GM18511 (cell line): ENCODE measurements around the gene XIRP2.

Experiments
- ATAC-seq: cut with Tn5 transposase; IDR thresholded peaks from one replicate; pipeline ENCODE4 v1.9.1; 2021; ENCODE audit warnings: mild to moderate bottlenecking, moderate library complexity; ENCODE audit not compliant: unreplicated experiment

The XIRP2 gene

DNA sequence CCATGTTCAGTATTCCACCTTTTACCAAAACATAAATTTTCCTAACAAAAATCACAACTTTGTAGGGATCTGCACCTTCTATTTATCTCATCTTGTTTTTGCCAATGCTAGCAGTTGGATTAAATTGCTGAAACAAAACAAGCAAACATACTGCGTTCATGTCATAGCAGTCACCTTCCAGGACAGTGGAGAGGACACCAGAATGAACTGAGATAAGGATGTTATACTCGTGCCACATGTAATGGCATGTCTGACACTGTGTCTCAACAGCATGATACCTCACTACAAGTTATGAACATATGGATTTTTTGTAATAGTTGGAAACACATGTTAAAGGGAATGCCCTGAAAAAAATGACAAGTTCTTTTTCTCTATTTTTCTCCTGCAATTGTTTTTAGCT lies 245.3 kb downstream of the XIRP2 start:
- ATAC-seq = no peak

DNA sequence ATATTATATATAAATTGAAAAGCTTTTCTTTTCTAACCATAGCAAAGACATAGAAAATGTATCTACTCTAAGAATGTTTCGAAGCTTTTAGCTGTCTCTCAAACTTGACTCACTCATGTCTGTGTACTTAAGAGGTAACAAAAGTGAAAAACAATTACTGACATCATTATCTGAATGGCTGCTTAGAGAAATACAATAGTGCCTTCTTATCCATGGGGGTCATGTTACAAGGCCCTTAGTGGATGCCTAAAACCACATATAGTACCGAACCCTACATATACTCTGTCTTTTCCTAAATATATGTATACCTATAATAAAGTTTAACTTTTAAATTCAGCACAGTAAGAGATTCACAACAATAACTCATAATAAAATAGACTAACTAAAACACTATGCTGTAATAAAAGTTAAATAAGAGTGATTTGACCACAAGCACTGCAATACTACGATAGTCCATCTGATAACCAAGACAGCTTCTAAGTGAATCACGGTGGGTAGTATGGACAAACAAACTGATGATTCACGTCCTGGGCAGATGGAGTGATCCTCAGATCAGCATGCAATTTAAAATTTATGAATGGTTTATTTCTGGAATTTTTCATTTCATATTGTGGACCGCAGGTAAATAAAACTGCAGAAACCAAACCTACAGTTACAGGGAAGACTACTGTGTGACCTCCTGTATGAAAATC lies 246.2 kb downstream of the XIRP2 start:
- no peak for ATAC-seq

DNA sequence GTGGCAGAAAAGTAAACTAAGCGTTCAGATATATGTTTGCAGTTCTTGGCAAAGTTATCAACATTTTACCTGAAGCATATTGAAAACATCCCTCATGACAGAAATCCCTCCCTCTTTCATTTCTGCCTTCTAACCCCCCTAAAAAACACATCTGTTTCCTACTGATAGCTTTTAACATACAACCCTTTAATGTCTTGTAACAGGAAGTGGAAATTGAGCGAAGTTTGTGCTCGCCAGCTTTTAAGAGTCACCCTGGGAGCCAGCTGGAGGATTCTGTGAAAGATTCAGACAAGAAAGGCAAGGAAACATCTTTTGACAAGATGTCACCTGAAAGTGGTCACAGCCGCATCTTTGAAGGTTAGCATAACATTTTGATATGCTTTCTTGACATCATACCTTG lies 247.4 kb downstream of the XIRP2 start:
- no peak for ATAC-seq

DNA sequence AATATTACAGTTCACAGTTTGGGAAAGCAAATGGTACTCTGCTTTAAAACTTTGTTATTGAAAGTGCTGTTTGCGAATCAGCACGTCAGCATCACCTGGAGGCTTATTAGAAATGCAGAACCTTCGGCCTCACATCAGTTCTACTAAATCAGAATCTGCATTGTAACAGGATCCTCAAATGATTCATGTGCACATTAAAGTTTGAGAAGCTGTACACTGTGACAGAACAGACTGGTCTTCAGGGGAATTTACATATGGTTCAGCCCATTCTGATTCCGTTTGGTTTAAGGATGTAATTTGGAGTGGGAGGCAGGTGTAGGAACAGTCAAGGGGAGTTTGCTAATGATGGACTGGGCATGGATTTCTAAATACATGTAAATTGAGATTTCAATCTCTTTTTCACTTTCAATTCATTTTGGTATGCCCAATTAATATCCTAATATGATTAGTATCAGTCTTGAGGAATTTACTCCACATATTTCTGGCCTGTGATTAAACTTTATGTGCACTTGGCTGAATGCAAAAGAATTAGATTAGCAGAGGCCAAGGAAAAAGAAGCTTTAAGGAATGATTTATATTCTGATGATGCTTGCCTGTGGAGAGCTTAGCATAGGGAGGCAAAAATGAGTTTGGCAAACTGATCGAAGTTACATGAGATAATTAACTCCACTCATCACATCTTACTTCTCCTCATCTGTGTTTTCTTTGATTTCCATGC lies 248.8 kb downstream of the XIRP2 start:
- no peak for ATAC-seq

DNA sequence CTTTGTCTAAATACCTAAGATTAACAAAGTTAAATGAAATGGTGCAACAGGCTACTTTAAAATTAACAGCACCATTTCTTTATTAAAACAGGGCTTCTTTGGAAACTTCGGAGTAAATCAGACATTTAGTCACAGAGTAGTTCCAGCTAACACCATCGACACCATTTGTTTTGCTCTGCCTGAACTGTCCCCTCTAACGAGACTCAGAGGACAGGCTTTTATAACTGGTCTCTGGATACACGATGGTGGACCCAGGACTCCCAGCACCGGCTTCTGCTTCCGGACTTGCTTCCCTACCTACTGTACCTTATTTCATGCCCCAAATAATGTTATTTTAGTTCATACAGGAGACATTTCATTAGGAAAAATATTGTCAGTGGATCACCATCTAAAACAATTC lies 252.1 kb downstream of the XIRP2 start:
- ATAC-seq = no peak

DNA sequence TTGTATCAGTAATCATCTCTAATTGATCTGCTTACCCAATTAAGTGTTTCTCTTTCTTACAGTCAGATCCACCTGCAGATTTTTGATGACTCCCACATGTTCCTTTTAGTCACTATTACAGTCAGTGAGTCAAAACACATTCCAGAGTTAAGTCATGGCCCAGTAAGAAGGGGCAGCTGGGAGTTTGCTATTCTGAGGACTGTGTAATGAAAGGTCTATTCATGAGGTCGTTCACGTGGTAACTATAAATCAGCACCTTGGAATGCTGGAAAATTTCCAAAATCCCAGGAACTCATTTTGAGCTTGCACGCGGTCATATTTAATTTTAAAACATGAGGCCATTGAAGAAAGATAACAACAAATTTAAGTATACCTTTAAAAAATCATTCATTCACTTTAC lies 252.5 kb downstream of the XIRP2 start:
- ATAC-seq = no peak

DNA sequence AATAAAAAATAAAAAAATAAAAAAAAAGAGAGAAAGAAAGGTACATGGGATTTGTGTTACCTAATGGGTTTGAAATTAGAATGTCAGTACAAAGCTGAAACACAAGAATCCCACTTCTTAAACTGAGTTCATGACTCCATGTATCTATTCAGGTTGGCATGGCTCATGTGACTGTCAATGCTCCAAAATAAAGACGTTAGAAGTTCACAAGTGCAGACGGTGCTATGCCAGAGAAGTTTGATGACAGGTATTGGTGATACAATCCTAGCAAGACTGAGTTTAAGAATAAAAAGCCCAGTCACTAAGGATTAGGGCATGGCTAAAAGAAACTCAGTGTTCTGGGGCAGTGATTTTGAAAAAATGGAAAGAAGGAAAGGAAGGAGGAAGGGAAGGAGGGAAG lies 254.3 kb downstream of the XIRP2 start:
- ATAC-seq = no peak

DNA sequence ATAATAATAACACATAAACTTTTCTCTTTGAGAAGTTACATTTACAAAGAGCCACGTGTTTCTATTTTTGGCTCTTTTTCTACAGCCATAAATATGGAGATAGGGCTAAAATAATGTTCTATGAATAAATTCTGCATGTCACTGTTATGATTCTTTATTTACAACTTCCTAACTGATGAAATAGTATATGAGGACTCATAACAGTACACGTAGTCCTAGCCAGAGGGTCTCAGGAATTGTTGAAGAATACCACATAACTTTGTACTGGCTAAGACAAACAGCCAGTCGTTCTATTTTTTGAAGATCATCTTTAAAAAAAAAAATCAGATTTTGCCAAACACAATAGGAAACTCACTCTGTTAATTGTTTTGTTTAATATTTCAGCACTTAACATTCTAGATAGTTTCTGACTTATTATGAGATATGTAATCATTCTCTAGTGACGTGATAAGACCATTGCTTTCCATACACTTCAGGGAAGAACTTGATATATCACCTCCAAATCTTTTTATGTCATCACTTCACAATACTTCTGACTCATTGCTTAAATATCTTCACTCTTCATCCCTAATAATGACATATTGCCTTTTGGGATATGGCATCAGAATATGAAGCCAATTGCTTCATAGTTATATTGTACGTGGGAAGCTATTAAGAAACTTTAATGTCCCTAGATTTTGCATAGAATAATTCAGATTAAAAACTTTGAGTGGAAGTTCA lies 256.1 kb downstream of the XIRP2 start:
- no peak for ATAC-seq

DNA sequence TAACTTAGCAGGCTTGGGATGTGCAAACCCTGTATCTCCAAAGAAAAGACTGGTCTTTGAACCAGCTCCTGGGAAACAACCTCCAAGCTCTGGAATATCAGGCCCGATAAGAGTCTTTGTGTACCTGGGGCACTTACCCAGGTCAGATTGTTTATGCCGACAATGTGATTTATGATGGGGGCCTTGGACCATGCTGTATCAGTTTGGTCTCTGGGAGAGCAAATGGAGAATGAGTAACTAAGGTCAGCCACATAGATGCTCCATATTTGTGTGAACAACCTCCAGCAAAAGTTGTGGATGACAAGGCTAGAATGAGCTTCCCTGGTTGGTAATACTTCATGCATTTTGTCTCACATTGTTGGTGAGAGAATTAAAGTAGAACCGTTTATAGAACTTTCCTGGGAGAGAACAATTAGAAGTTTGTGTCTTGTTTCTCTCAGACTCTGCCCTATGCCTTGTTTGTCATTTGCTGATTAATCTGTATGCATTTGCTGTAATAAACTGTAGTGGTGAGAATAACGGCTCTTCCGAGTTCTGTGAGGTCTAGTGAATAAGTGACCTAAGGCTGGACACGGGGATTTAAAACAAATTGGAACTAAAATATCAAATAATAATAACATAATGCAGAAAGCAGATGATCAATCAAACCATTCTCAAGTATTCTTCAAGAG lies 259.1 kb downstream of the XIRP2 start:
- no peak for ATAC-seq

DNA sequence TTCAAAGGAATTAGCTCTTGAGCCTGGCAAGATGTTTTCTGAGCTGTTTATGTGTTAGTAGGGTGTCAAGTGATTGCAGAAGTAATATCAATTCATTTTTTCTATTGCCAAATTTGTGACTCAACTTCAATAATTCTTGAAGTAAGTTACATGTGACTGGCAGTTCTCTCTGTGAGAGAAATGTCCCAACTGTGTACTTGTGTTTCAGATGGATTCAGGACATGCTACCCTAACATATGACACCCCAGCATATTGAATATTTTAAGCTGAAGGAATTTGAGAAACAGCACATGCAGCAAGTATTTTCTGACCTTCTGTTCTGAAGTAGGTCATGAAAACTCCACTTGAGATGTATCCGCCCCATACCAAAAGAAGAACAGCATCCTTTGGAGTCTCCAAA lies 263.6 kb downstream of the XIRP2 start:
- ATAC-seq = no peak

DNA sequence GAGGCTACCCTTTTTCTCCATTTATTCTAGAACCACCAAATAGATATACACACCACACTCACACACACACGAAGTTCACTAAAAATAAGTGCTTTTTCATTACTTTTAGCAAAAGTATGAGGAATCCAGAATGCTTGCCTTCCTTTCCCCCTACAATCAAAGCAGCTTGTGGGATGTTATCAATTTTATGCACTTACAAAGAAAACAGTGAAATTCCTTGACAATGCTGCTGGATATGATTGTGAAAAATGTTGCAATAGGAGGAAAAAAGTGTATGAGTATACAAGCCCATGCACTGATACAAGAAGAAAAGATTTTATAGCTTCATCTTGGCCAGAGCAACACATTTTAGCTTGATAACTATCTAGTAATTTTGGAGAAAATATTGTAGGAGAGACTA lies 269.2 kb downstream of the XIRP2 start:
- ATAC-seq = no peak

DNA sequence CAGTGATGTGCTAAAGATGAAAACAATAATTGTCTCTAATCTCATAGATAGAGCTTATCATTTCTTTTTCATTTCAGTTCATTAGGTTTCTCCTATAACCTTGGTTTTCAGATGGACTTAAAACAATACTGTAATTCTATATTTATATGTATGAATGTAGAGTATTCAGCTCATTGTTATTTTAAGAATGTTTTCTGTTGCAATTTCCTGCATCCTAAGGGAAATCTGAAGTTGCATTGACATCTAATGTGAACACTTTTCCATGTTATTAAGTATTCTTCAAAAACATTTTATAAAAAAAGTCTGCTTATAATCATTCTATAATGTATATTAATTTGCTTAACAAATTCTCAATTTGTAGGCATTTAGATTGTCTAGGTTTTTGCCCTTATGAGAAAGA lies 288.9 kb downstream of the XIRP2 start:
- no peak for ATAC-seq

DNA sequence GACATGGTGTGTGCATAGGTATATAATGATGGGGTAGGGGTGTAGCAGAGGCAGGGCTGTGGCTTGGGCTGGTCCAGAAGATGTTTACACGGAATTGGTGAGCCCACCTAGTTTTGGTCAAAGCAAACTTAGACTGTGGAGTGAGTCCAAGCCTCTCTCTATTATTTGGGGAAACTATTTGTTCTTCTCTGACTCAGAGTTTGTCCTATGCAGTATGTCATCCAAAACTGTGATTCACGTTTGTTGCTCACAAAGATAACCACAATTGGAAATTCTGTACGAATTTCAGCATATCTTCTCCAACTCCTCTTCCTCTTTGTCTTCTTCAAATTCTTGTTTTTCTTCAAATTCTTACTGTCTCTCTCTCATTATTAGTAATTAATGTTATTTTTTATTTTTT lies 292.9 kb downstream of the XIRP2 start:
- ATAC-seq = no peak

DNA sequence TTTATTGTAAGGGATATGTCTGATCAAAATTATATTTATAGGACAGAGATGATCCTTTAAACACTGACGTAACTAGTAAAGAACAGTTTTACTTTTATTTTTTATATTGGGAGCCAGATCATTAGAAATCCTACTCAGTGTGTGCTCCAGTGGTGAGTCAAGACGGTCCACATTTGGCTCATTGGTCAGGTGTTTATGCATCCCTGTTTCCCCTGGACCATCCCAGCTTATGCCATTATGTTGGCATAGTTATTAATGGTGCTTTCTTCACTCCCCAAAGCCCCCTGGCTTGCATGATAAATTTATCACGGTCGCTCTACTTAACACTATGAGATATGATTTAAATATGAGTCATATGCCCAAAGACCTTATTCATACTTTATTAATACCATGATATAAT lies 293.4 kb downstream of the XIRP2 start:
- no peak for ATAC-seq

DNA sequence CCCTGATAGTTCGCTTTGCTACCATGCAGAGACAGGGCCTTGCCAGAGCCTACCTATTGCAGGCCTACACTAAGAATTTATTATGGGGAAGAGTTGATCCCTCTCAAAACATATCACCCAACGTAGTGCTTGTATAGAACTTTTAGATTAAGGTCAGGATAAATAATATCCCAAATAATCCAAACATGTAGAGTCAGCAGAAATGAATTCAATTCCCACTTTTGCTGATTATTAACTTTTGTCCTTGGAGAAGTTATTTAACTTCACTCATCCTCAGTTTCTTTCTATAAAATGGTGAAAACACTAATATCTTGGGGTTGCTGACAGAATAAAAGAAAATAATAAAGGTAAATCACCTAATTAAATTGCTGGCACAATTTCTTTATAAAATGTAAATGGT lies 294.1 kb downstream of the XIRP2 start:
- ATAC-seq = no peak

DNA sequence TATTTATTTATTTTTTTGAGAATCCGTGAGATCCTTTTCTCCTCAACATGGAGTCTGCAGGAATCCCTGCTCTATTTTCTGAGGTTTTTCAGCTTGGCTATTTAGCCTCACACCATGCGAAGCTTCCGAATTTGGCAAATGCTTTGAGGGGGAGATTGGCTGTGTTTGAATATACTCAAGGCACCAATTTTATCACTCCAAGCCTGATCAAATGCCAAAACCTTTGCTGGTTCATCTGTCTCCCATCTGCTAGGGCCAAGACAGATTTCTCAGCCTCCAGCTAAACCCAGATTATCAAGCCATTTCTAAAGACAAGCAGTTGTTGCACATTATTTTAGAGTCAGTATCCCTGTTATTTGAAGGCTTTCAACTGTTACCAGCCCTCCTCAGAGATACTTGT lies 295.7 kb downstream of the XIRP2 start:
- ATAC-seq = no peak

DNA sequence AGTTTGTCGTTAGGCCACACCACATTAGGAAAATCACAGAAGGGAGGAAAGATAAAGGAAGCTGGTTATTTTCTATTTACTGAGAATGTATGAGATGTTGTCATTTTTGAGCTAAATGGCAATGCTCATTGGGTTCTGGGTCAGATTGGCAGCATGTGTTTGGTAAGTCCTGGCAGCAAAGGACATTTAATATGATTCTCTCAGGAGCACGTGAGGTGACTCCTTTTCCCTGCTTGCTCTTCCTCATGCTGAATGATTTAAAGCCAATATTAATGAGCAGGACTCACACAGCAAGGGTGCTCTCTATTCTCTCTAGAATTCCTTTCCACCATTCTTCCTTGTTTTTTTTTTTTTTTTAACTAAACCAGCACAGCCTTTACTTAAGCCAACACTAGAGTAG lies 298.2 kb downstream of the XIRP2 start:
- ATAC-seq = no peak

DNA sequence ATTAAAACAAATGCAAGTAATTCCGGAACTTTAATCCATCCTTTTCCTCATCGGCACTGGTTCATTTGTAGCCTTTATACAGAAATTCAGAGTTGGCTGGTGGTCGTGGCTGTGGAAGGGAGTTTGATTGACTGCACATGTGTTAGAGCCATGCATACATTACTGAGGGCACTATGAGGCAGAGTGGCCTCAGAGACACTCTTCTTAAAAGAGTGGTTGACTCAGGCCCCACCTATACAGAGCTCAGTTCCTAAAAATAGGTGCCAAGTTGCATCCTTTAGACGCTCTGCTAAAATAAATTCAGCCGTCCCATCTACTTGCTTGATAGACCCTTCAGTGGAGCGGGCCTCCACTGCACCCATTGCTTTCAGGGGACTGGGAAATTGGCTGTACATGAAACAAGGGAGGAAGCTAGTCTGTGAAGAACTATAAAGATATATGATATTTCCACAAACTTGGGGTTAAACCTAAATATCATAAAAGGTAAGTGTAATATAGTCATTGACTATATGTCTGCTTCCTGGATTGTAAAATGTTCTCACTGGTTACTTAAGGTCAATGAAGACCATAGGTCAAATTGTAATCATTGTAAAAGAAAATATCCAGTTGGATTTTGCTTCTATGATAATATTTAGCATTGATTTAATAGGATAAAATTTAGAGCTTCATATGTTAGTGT lies 298.9 kb downstream of the XIRP2 start:
- no peak for ATAC-seq

DNA sequence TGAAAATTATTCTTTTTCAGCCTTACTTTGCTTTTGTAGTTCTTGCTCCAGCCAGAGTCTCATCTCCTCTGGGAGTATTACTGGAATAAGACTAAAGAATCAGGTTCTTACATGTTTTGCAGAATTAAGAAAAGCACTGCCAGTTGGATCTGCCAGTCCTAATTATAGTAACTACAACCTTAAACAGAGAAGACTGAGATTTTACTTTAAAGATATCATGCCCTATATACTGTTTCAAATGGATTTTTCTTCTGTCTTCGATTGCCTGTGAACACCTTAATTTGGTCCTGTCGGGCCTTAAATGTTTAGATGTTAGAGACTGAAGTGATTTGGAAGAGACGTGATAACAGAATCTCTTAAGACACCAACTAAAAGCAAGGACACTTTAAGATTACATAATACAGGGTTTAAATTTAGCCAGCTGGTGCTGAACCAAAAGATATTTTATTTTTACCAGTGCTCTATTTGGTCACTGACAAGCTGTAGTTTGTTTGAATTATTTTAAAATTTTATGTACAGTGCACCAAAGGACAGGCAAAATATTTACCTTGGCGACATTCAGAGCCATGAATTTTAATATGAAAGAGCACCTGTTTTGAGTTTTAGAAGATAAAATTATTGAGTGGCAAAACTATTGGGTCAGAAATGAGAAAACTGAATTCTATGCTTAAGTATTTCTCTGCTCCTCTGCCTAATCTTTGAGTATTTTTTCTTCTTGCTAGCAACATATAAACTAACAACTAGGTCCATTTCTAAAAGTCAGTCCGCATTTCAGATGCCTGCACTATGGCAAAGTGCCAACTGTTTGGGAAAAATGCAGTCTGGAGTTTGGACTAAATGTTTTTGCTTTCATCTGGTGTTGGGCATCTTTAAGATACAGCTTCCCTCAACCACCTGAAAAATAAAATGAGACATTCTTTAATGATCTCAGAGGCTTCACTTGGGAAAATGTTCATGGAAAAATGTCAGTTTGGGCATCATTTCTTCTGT lies 300.0 kb downstream of the XIRP2 start:
- ATAC-seq = no peak

DNA sequence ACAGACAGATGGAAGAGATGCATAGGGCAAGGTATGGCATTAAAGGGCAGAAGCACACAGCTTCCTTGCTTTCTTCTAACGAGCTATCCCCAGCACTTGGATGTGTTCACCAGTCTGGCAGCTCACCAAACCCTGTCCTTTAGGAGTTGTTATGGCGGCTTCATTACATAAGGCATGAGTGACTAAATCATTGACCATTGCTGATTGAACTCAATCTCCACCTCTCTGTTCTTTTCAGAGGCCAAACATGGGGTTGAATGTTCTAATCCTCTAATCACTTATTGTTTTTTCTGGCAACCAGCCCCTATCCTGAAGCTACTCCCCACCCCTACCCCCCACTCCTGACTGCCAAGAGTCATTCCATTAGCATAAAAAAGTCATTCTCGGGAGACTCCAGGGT lies 301.8 kb downstream of the XIRP2 start:
- no peak for ATAC-seq
